ENCODE measurements around the gene TRIM65. TPM values are rescaled to one million over a fixed set of nuclear protein-coding genes. Genes with fewer than 3 reads are reported as not detected.

The TRIM65 gene
- total and polyA plus RNA-seq, 2 of the 13 experiments (the other 11 are each of a cell fraction or from before 2014, with no cell fraction given): 10.3 to 22.4 TPM

- TF ChIP-seq ARID3A (IDR thresholded peaks at IDR 0.05; ENCODE audit: low read depth, low read length) (no peak; the same call in 1 of the 2 replicates), ZBTB7B (CRISPR knock-in tag; IDR thresholded peaks at IDR 0.05) (peak; percentile 98), ZNF530 (CRISPR knock-in tag; IDR thresholded peaks at IDR 0.05; ENCODE audit: low read depth) (no peak), ZSCAN22 (CRISPR knock-in tag; IDR thresholded peaks at IDR 0.05) (no peak; the same call in 1 of the 2 replicates), ZNF788 (CRISPR knock-in tag; IDR thresholded peaks at IDR 0.05; ENCODE audit: borderline replicate concordance) (peak; percentile 100), JDP2 (CRISPR knock-in tag; IDR thresholded peaks at IDR 0.05; ENCODE audit: borderline replicate concordance) (0 out of 2 replicates have a peak, but pooled peaks have one; percentile 35), ZNF44 (CRISPR knock-in tag; IDR thresholded peaks at IDR 0.05) (peak; percentile 53), HNRNPLL (IDR thresholded peaks at IDR 0.05; ENCODE audit: low read depth, low read length, poor library complexity, severe bottlenecking) (no peak), GABPB1 (CRISPR knock-in tag; IDR thresholded peaks at IDR 0.05) (peak; percentile 62), ZC3H4 (CRISPR knock-in tag; IDR thresholded peaks at IDR 0.05; ENCODE audit: borderline replicate concordance) (peak; percentile 82), ZNF17 (CRISPR knock-in tag; IDR thresholded peaks at IDR 0.05) (no peak), ZNF646 (CRISPR knock-in tag; IDR thresholded peaks at IDR 0.05) (0 out of 2 replicates have a peak, but pooled peaks have one; percentile 5), SKIL (CRISPR knock-in tag; IDR thresholded peaks at IDR 0.05; ENCODE audit: borderline replicate concordance) (peak; percentile 92; the same call in 1 of the 2 replicates), PITX1 (CRISPR knock-in tag; IDR thresholded peaks at IDR 0.05) (peak; percentile 94), JUND (CRISPR knock-in tag; IDR thresholded peaks at IDR 0.05) (peak; percentile 88), IRX3 (CRISPR knock-in tag; IDR thresholded peaks at IDR 0.05; ENCODE audit: borderline replicate concordance, low read depth) (peak; percentile 75; the same call in 1 of the 2 replicates), NONO (IDR thresholded peaks at IDR 0.05) (no peak), NONO (CRISPR knock-in tag; conservative IDR thresholded peaks at IDR 0.05) (peak; percentile 99), NFRKB (IDR thresholded peaks at IDR 0.05) (peak; percentile 27; the same call in 1 of the 2 replicates), MTF1 (CRISPR knock-in tag; IDR thresholded peaks at IDR 0.05) (no peak)
Measured at GRCh38 chr17:75876190-75876937, 20.4 kb downstream of the TRIM65 start (continued).

All from HepG2 (cell line).